ENCODE results near the gene TSPAN8.

The TSPAN8 gene

DNA sequence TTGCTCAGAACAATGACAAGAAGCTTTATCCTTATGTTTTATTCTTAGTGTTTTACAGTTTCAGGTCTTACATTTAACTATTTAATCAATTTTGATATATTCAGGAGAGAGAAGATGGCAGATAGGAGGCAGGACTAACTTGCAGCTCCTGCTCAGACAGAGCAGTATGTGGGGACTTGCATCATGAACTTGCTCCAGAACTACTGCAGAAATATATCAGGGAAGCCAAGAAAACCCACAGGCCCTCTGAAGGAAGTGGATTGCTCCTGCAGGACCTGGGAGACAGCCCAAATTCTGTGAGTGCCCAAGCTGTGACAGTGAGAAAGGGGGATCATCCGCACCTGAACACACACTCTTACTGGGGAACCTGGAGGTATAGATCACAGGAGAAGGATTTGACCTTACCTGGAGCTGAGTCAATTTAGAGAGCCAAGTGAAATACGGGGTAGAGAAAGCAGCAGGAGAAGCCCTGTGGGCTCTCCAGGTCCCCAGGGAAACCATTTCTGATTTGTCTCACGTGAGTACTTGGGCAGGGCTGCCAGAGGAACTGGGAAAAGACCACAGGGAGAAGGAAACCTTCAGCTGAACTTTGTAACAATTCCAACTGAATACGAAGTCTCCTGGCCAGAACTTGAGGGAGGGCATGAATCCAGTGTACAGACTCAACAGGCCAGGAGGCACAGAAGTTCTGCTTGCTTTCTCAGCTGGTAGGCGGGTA, 28.9 kb upstream of the TSPAN8 start:
- no peaks in the 10 kb centered on the region for H3K9me3 ChIP-seq (ENCODE audit: control insufficient read depth in 2 of 2, low read length in 2 of 2)
- H3K4me3 ChIP-seq (ENCODE audit: low read length in 2 of 2), result no peak overlapping the region
- H3K27ac ChIP-seq (ENCODE audit: low read depth in 2 of 2, low read length in 2 of 2), result no peak overlapping the region
- no peak overlapping the region for H3K9ac ChIP-seq (ENCODE audit: low read depth in 1 of 2, low read length in 2 of 2)
- H3K36me3 ChIP-seq (ENCODE audit: control insufficient read depth in 2 of 2, insufficient read depth in 2 of 2, low read length in 2 of 2), result no peaks in the 10 kb centered on the region
- H3K27me3 ChIP-seq (ENCODE audit: control insufficient read depth in 2 of 2, insufficient read depth in 2 of 2, low read length in 2 of 2), result no peaks in the 10 kb centered on the region
- peaks cover 0 to 9% of the 10 kb centered on the region in 2 donors for H3K4me1 ChIP-seq (ENCODE audit: control insufficient read depth in 2 of 2, insufficient read depth in 2 of 2, low read length in 2 of 2)

DNA sequence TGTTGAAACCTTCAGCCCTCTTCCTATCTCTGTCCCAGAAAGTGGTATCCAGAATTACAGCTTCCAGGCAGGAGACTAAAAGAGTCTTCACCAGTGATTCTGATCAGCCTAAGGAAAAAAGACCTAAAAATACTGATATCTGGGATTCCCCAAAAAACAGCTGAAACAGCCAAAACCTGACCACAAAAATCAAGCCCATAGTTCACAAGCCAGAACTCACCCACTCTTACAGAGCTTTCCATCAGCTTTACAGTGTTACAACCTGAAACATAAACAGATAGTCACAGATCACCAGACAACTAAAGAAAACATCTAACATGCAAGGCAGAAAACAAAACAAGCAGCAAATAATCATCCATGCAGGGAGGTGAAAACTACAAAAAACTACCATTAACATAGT, 26.0 kb upstream of the TSPAN8 start:
- no peaks in the 10 kb centered on the region for H3K27me3 ChIP-seq (ENCODE audit: control insufficient read depth in 2 of 2, insufficient read depth in 2 of 2, low read length in 2 of 2)
- no peak overlapping the region for H3K9ac ChIP-seq (ENCODE audit: low read depth in 1 of 2, low read length in 2 of 2)

DNA sequence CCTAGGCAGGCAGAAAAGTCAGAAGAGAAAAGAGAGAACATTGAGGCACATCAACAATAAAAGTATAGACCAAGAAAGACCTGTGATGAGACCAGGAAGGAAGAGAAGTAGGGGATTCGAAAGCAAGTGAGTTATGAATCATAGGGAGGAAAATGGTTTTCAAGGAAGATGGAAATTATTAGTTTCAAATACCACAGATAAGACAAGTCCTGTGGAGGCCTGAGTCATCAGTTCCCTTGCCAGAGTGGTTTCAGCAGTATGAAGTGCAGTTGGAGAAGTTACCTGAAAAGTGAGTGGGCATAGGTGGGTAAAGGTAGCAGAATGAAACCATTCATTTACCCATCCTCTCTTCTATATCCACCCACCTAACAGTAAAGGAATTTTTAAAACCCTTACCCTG, 25.2 kb upstream of the TSPAN8 start:
- no peaks in the 10 kb centered on the region for H3K9me3 ChIP-seq (ENCODE audit: control insufficient read depth in 2 of 2, low read length in 2 of 2)
- H3K9ac ChIP-seq (ENCODE audit: low read depth in 1 of 2, low read length in 2 of 2), result no peak overlapping the region
- no peaks in the 10 kb centered on the region for H3K27me3 ChIP-seq (ENCODE audit: control insufficient read depth in 2 of 2, insufficient read depth in 2 of 2, low read length in 2 of 2)
- H3K27ac ChIP-seq (ENCODE audit: low read depth in 2 of 2, low read length in 2 of 2), result no peak overlapping the region
- H3K4me1 ChIP-seq (ENCODE audit: control insufficient read depth in 2 of 2, insufficient read depth in 2 of 2, low read length in 2 of 2), result peaks cover 0 to 9% of the 10 kb centered on the region in 2 donors
- no peak overlapping the region for H3K4me3 ChIP-seq (ENCODE audit: low read length in 2 of 2)
- H3K36me3 ChIP-seq (ENCODE audit: control insufficient read depth in 2 of 2, insufficient read depth in 2 of 2, low read length in 2 of 2), result no peaks in the 10 kb centered on the region

More for the DNA sequence above, 26.0 kb upstream of the TSPAN8 start:
- Histone ChIP-seq H3K4me1 (ENCODE audit: control insufficient read depth in 2 of 2, insufficient read depth in 2 of 2, low read length in 2 of 2) (peaks cover 0 to 9% of the 10 kb centered on the region in 2 donors), H3K4me3 (ENCODE audit: low read length in 2 of 2) (no peak overlapping the region), H3K36me3 (ENCODE audit: control insufficient read depth in 2 of 2, insufficient read depth in 2 of 2, low read length in 2 of 2) (no peaks in the 10 kb centered on the region), H3K27ac (ENCODE audit: low read depth in 2 of 2, low read length in 2 of 2) (no peak overlapping the region), H3K9me3 (ENCODE audit: control insufficient read depth in 2 of 2, low read length in 2 of 2) (no peaks in the 10 kb centered on the region)

DNA sequence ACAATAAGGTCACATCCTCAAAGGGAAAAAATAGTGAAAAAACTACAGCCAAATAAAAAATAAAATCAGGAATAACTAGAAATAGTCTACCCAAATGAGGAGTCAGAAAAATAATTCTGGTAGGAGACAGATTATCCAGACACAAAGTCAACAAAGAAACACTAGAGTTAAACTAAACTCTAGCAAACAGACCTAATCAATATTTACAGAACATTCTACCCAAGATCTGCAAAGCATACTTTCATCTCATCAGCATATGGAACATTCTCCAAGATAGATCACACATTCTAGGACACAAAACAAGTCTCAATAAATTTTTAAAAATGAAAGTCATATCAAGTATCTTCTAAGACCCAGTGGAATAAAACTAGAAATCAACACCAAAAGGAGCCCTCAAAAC, 20.4 kb upstream of the TSPAN8 start:
- H3K27me3 ChIP-seq (ENCODE audit: control insufficient read depth in 2 of 2, insufficient read depth in 2 of 2, low read length in 2 of 2), result no peaks in the 10 kb centered on the region
- H3K9ac ChIP-seq (ENCODE audit: low read depth in 1 of 2, low read length in 2 of 2), result no peak overlapping the region
- no peak overlapping the region for H3K4me3 ChIP-seq (ENCODE audit: low read length in 2 of 2)
- no peaks in the 10 kb centered on the region for H3K4me1 ChIP-seq (ENCODE audit: control insufficient read depth in 2 of 2, insufficient read depth in 2 of 2, low read length in 2 of 2)
- no peaks in the 10 kb centered on the region for H3K36me3 ChIP-seq (ENCODE audit: control insufficient read depth in 2 of 2, insufficient read depth in 2 of 2, low read length in 2 of 2)
- no peak overlapping the region for H3K27ac ChIP-seq (ENCODE audit: low read depth in 2 of 2, low read length in 2 of 2)
- H3K9me3 ChIP-seq (ENCODE audit: control insufficient read depth in 2 of 2, low read length in 2 of 2), result no peaks in the 10 kb centered on the region

DNA sequence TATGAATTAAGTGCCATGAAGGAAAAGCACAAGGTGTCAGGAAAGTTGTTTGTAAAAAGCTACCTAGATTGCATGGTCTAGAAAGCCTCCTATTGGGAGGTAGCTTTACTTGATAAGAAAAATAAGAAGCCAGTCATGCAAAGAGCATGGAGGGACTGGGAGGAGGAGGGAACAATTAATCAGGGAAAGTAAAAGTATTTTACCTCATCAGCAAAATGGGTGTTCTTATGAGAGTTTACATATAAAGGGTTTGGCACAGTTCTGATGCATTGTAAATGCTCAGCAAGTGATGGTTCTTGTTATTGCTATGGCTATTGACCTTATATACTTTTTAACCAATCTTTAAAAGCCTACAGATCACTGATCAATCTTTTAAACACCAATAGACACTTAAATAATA, 17.0 kb upstream of the TSPAN8 start:
- Histone ChIP-seq H3K4me3 (ENCODE audit: low read length in 2 of 2) (no peak overlapping the region), H3K9me3 (ENCODE audit: control insufficient read depth in 2 of 2, low read length in 2 of 2) (no peaks in the 10 kb centered on the region), H3K4me1 (ENCODE audit: control insufficient read depth in 2 of 2, insufficient read depth in 2 of 2, low read length in 2 of 2) (no peaks in the 10 kb centered on the region), H3K9ac (ENCODE audit: low read depth in 1 of 2, low read length in 2 of 2) (no peak overlapping the region), H3K27ac (ENCODE audit: low read depth in 2 of 2, low read length in 2 of 2) (no peak overlapping the region), H3K27me3 (ENCODE audit: control insufficient read depth in 2 of 2, insufficient read depth in 2 of 2, low read length in 2 of 2) (no peaks in the 10 kb centered on the region), H3K36me3 (ENCODE audit: control insufficient read depth in 2 of 2, insufficient read depth in 2 of 2, low read length in 2 of 2) (no peaks in the 10 kb centered on the region)

DNA sequence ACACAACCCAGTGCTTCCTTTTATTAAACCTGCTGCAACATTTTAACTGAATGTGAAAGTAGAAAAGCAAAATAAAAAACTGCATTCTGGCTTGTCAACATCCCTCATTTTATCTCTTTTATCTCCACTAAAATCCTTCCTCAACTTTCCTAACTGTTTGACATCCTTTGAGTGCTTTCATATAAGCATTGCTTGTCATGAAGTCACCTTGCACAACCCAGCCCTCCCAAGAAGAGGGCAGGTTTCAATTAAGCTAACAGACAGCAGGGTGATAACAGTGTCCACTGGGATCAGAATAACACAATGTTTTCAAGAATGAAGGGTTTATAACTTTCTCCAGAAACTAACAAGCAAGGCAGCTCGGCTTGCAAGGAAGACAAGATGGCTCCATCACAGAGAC, 16.3 kb upstream of the TSPAN8 start:
- no peaks in the 10 kb centered on the region for H3K4me1 ChIP-seq (ENCODE audit: control insufficient read depth in 2 of 2, insufficient read depth in 2 of 2, low read length in 2 of 2)
- no peaks in the 10 kb centered on the region for H3K9me3 ChIP-seq (ENCODE audit: control insufficient read depth in 2 of 2, low read length in 2 of 2)
- no peak overlapping the region for H3K9ac ChIP-seq (ENCODE audit: low read depth in 1 of 2, low read length in 2 of 2)
- no peaks in the 10 kb centered on the region for H3K36me3 ChIP-seq (ENCODE audit: control insufficient read depth in 2 of 2, insufficient read depth in 2 of 2, low read length in 2 of 2)
- H3K4me3 ChIP-seq (ENCODE audit: low read length in 2 of 2), result no peak overlapping the region
- H3K27me3 ChIP-seq (ENCODE audit: control insufficient read depth in 2 of 2, insufficient read depth in 2 of 2, low read length in 2 of 2), result no peaks in the 10 kb centered on the region
- no peak overlapping the region for H3K27ac ChIP-seq (ENCODE audit: low read depth in 2 of 2, low read length in 2 of 2)

DNA sequence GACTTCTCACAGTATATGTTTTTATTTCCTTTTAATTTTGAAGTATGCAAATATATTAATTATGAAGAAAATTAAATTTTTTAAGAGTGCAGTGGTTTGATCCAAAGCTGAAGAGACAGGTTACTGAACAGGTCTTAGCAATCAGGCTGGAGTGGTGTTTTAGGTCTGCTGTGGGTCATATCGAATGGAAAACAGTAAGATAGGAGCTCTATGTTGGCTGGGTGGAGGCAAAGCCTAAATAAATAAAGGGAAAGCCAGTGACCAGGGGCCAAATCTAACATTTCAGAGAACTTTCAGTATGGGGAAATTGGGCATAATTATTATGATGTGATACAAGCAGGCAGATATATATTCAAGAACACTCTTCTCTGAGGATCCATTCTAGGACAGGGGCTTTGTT, 12.7 kb upstream of the TSPAN8 start:
- Histone ChIP-seq H3K27ac (ENCODE audit: low read depth in 2 of 2, low read length in 2 of 2) (no peak overlapping the region), H3K36me3 (ENCODE audit: control insufficient read depth in 2 of 2, insufficient read depth in 2 of 2, low read length in 2 of 2) (no peaks in the 10 kb centered on the region), H3K9ac (ENCODE audit: low read depth in 1 of 2, low read length in 2 of 2) (no peak overlapping the region)

DNA sequence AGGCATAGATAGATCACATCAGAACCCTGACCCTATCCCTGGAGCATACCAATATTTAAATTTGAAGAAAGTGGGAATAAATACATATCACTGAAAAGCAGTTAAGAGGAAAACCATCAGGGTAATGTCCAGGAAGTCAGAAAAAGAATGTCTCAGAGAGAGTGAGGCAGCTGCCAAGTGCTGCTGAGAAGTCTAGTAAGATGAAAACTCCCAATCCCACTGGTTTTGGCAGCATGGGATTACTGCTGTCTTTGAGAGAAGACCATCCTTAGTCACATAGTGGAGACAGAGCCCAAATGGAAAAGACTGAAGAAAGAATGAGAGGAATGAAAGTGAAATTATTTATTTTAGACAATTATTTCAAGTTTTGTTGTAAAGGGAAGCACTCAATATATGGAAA, 11.5 kb upstream of the TSPAN8 start:
- no peaks in the 10 kb centered on the region for H3K36me3 ChIP-seq (ENCODE audit: control insufficient read depth in 2 of 2, insufficient read depth in 2 of 2, low read length in 2 of 2)
- no peak overlapping the region for H3K9ac ChIP-seq (ENCODE audit: low read depth in 1 of 2, low read length in 2 of 2)
- no peaks in the 10 kb centered on the region for H3K9me3 ChIP-seq (ENCODE audit: control insufficient read depth in 2 of 2, low read length in 2 of 2)
- no peaks in the 10 kb centered on the region for H3K27me3 ChIP-seq (ENCODE audit: control insufficient read depth in 2 of 2, insufficient read depth in 2 of 2, low read length in 2 of 2)
- peaks cover 7 to 15% of the 10 kb centered on the region in 2 donors for H3K4me1 ChIP-seq (ENCODE audit: control insufficient read depth in 2 of 2, insufficient read depth in 2 of 2, low read length in 2 of 2)
- no peak overlapping the region for H3K4me3 ChIP-seq (ENCODE audit: low read length in 2 of 2)
- H3K27ac ChIP-seq (ENCODE audit: low read depth in 2 of 2, low read length in 2 of 2), result no peak overlapping the region

More for the DNA sequence above, 12.7 kb upstream of the TSPAN8 start:
- H3K27me3 ChIP-seq (ENCODE audit: control insufficient read depth in 2 of 2, insufficient read depth in 2 of 2, low read length in 2 of 2), result no peaks in the 10 kb centered on the region
- no peak overlapping the region for H3K4me3 ChIP-seq (ENCODE audit: low read length in 2 of 2)
- peaks cover under 1 to 7% of the 10 kb centered on the region in 2 donors for H3K4me1 ChIP-seq (ENCODE audit: control insufficient read depth in 2 of 2, insufficient read depth in 2 of 2, low read length in 2 of 2)
- H3K9me3 ChIP-seq (ENCODE audit: control insufficient read depth in 2 of 2, low read length in 2 of 2), result no peaks in the 10 kb centered on the region

DNA sequence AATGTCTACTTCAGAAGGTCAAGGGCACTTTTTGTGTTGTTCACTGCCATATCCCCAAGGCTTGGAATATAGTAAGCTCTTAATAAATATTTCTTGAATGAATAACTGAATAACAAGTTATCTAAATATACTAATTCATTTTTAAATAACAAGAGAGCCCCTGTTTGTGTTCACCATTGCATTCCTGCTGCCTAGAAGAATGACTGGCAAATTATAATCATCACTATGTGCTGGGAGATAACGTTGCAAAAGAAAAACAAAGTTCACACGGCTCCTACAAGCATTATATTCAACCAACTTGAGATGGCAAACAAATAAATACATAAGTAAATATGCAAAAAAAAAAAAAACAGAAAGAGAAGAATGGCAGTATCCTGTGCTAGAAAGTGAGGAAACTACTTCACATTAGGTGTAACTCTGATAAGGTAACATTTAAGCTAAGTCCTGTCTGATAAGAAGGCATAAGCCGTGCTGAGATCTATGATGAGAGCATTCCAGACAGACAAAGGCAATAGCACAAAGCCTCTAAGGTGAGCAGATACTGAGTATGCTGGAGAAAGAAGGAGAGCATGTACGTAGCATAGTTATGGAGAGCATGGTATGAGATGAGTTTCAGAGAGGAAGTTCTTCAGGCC, 9.2 kb upstream of the TSPAN8 start:
- Histone ChIP-seq H3K36me3 (ENCODE audit: control insufficient read depth in 2 of 2, insufficient read depth in 2 of 2, low read length in 2 of 2) (no peaks in the 10 kb centered on the region), H3K27me3 (ENCODE audit: control insufficient read depth in 2 of 2, insufficient read depth in 2 of 2, low read length in 2 of 2) (no peaks in the 10 kb centered on the region), H3K9ac (ENCODE audit: low read depth in 1 of 2, low read length in 2 of 2) (no peak overlapping the region), H3K4me1 (ENCODE audit: control insufficient read depth in 2 of 2, insufficient read depth in 2 of 2, low read length in 2 of 2) (peaks cover 22 to 37% of the 10 kb centered on the region in 2 donors), H3K27ac (ENCODE audit: low read depth in 2 of 2, low read length in 2 of 2) (no peak overlapping the region), H3K9me3 (ENCODE audit: control insufficient read depth in 2 of 2, low read length in 2 of 2) (no peaks in the 10 kb centered on the region), H3K4me3 (ENCODE audit: low read length in 2 of 2) (no peak overlapping the region)

DNA sequence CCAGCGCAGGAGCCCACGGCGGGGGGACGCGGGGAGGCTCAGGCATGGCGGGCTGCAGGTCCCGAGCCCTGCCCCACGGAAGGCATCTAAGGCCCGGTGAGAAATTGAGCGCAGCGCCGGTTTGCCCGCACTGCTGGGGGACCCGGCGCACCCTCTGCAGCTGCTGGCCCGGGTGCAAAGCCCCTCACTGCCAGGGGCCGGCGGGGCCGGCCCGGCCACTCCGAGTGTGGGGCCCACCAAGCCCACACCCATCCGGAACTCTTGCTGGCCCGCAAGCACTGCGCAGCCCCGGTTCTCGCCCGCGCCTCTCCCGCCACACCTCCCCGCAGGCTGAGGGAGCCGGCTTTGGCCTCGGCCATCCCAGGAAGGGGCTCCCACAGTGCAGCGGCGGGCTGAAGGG, 8.5 kb upstream of the TSPAN8 start:
- H3K9me3 ChIP-seq (ENCODE audit: control insufficient read depth in 2 of 2, low read length in 2 of 2), result no peaks in the 10 kb centered on the region
- no peak overlapping the region for H3K4me3 ChIP-seq (ENCODE audit: low read length in 2 of 2)
- no peaks in the 10 kb centered on the region for H3K27me3 ChIP-seq (ENCODE audit: control insufficient read depth in 2 of 2, insufficient read depth in 2 of 2, low read length in 2 of 2)
- H3K9ac ChIP-seq (ENCODE audit: low read depth in 1 of 2, low read length in 2 of 2), result no peak overlapping the region
- H3K4me1 ChIP-seq (ENCODE audit: control insufficient read depth in 2 of 2, insufficient read depth in 2 of 2, low read length in 2 of 2), result peaks cover 24 to 43% of the 10 kb centered on the region in 2 donors
- H3K36me3 ChIP-seq (ENCODE audit: control insufficient read depth in 2 of 2, insufficient read depth in 2 of 2, low read length in 2 of 2), result no peaks in the 10 kb centered on the region
- no peak overlapping the region for H3K27ac ChIP-seq (ENCODE audit: low read depth in 2 of 2, low read length in 2 of 2)
